Cerebellar cortex (tissue), 1 donor: ENCODE results near the gene IFI27.

Source experiments
- DNase-seq: peaks from one replicate; pipeline ENCODE4 v3.0.0-alpha.2; 2015; ENCODE audit warnings: low spot score

Gene IFI27

GRCh38 chr14:94102768-94103482 is 7.6 kb upstream of the IFI27 start:
- no peak for DNase-seq

- no peak for DNase-seq
Measured at GRCh38 chr14:94103554-94104150, 6.9 kb upstream of the IFI27 start.

GRCh38 chr14:94104731-94105130 is 5.8 kb upstream of the IFI27 start:
- DNase-seq: no peak

GRCh38 chr14:94109915-94110250 is 653 bp upstream of the IFI27 start:
- DNase-seq: no peak

DNA sequence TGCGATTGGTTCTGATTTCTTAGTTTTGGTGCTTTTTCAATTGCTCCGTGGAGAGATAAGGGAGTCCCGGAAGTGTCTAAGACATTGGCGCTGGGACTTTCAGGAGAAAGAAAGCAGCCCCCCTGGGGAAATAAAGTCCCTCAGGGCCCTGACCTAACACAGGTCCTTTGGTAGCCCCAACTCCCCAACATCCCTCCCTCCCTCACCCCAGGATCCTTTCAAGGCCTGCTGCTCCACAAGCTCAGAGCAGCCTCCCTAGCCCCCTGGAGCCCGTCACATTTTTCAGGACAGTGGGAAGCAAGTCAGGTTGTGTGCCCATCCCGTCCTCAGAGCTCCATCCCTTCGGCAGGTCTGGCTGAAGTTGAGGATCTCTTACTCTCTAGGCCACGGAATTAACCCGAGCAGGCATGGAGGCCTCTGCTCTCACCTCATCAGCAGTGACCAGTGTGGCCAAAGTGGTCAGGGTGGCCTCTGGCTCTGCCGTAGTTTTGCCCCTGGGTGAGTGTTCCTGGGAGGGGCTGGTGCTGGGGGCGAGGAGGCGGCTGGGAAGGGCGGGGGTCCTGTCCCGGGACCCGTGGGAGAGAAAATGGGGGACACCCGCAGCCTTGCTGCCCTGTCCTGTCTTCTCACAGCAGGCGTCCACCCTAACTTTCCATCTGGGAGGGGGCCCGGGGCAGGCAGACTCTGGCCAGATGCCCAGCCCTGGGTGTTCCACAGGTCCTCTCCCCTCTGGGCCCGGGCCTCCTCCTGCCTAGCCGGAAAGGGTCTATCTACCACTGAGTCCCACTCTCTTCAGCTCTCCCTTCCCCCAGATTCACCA is 950 bp downstream of the IFI27 start:
- no peak for DNase-seq

- DNase-seq: no peak
Measured at GRCh38 chr14:94112513-94113063, 2.1 kb downstream of the IFI27 start.

DNA sequence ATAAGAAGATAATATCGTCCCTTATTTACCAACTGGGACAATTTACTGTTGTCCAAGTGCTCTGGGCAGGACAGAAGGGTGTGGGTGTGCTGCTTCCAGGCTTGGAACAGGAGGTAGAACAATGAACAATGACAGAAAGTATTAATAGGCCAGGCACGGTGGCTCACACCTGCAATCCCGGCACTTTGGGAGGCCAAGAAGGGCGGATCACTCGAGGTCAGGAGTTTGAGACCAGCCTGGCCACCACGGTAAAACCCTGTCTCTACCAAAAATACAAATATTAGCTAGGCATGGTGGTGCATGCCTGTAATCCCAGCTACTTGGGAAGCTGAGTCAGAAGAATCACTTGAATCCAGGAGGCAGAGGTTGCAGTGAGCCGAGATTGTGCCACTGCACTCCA is 2.5 kb downstream of the IFI27 start:
- no peak for DNase-seq

DNA sequence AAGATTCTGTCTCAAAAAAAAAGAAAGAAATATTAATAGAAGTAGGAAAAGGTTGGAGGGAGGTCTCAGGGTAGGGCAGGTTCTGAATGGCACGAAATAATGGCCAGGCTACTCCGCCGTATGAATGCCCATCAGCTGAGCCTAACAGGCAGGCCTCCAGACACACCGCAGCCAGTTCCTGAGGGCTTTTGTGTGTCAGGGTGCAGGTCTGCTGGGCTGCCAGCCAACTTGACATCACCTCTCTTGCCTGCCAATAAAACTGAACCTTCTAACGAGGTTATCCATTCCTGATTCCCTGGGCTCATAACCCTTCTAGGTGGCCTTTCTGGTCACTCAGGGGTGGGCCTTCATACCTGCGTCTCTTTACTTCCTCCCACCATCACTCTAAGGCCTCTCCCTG is 3.0 kb downstream of the IFI27 start:
- peak; percentile 28 for DNase-seq

- no peak for DNase-seq
Measured at GRCh38 chr14:94113908-94114588, 3.5 kb downstream of the IFI27 start.

DNA sequence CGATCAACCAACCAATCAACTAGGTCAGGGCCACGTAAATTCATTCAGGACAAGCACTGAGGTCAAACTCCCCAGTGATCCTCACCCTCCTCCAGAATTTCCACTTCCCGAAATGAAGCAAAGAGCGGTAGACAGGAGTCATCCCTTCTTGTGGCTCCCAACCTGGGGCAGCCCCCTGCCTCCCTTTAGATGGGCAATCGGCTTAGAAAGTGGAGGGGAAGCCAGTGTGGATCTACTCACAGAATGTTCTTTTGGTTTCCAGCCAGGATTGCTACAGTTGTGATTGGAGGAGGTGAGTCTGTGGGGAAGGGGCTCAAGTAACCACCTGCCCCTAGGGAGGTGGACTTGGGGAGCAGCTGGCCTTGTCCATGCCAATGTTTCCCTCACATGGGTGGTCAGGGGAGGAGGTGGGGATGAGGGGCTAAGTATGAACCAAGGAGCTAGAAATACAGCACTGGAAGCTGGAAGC is 4.1 kb downstream of the IFI27 start:
- no peak for DNase-seq

GRCh38 chr14:94115058-94115591 is 4.6 kb downstream of the IFI27 start:
- DNase-seq: peak; percentile 53

- DNase-seq: no peak
Measured at GRCh38 chr14:94115631-94116030, 5.1 kb downstream of the IFI27 start.

DNA sequence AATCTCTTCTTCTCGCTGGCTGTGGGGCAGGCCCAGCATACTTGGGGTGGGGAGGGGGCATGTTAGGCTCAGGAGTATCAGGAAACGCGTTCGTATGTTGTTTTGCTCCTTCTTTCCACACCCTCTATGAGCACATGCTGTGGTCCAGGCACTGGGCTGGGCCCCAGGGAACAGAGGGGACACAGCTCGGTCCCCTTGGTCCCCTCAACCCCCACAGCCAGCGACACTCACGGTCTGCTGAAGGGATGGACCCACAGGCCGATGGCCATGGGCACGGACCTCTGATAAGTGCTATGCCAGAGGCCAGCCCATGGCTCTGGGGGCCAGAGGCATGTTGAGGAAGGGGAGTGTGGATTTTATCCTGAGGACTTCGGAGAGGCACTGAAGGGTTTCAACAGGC is 6.2 kb downstream of the IFI27 start:
- DNase-seq: no peak

DNA sequence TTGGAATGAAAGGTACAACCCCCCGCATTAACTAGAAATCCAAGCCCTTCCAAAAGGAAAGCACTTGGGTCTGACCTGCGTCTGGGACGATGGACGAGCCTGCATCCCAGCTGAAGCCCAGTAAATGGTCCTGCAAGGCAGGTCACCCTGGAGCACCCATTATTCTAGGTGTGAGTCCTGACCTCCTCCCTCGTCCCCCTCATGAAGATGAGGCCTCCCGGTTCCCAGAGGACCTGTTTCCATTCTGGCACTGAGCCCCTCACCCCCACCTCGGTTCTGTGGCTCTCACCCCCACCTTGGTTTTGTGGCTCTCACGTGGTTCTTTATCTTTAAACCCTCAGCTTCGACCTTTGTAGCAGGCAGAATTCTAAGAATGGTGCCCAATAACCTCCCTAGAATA is 7.3 kb downstream of the IFI27 start:
- no peak for DNase-seq

DNA sequence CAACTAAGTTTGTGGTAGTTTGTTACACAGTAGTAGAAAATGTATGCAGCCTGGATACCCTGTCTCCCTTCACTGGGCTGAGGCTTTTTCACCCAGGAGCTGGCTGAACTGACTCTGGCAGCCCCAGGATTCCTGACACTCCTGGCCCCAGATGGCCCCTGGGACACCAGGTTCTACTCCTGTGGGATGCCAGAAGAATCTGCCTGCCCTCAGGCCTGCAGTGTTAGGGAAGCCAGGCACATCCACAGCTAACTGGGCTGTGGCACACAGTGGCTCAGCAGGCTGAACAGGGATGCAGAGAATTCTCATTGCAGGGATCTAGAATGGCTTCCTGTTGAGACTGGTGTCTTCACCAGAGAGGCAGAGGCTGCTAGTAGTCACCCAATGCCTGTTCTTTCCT is 8.5 kb downstream of the IFI27 start:
- no peak for DNase-seq

DNA sequence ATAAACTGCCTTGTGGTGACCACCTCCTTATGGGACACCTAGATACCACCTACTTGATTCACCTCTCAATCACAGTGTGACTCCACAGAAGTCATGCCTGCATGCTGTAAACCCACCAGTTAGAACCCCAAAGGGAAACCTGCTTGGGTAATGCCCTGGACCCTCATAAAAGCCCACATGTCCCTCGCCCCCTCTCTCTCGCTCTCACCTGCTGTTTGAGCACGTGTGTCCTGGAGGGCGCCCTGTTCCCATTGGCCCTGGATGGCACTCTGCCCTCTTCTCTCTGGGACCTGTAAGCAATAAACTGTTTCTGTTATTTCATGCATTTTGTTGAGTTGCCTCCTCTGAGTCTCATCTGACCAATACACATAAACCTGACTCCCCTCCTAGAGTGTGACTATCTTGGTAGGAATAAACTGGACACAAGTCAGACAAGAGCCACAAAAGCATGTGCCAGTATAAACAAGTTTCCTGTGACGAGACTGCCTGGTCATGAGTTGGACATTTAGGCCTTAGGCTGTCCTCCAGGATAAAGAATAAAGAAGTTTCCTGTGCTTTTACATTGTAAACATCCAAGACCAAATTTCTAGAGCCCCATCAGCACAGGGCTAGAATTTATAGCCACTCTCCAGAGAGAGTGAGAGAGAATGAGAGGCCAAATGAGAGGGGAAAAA is 10.3 kb downstream of the IFI27 start:
- no peak for DNase-seq

- DNase-seq: no peak
Measured at GRCh38 chr14:94121485-94121884, 10.9 kb downstream of the IFI27 start.

GRCh38 chr14:94122438-94122837 is 11.9 kb downstream of the IFI27 start:
- no peak for DNase-seq

GRCh38 chr14:94123296-94123695 is 12.8 kb downstream of the IFI27 start:
- no peak for DNase-seq

DNA sequence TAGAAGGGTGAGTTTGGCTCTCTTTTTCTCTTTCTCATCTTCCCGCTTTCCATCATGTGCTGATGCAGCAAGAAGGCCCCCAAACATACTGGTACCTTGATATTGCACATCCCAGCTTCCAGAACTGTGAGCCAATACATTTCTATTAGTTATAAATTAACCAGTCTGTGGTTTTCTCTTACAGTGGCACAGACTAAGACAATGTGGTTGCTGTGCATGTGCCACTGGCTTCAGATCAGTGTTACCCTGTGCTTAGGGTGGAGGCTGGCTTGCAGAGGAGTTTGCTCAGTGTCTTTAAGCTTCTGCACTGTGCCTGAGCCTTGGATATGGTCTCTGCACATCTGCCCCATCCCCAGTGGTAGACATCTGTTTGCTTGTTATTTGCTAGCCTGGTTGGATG is 13.3 kb downstream of the IFI27 start:
- no peak for DNase-seq

DNA sequence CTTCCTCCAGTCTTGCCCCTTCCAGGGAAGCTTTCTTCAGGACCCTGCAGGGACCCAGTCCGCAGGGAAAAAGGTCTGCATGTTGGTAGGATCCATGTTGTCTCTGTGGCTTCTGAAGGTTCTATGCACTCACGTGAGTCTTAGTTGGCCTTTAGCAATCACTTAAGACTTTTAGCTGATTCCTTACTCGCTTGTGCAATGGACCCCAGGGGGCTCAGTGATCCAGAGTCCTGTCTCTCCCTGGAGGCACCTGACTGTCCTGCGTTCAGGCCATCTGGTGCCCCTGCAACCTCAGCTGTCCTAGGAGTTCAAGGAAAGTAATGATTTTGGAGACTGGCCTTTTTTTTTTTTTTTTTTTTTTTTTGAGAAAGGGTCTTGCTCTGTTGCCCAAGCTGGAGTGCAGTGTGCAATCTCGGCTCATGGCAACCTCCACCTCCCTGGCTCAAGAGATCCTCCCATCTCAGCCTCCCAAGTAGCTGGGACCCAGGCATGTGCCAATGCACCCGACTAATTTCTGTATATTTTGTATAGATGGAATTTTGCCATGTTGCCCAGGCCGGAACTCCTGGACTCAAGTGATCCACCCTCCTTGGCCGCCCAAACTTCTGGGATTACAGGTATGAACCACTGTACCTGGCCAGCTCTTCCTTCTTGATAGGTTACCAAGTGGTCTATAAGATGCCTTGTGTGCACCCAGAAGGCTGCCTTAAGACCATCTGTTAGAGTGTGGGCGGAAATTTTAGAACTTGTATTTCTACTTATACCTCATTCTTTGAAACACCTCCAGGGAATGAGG is 14.2 kb downstream of the IFI27 start:
- DNase-seq: no peak
